Stimulated activated CD8-positive, alpha-beta memory T cell treated with anti-CD3 and anti-CD28 coated beads, Interleukin-12 subunit alpha, Interleukin-12 subunit beta, amount 100 ng/mL, for 24 hours (primary cell): ENCODE data around the gene EFL1.

Experiments used
- DNase-seq: peaks from one replicate; pipeline ENCODE4 v3.0.0-alpha.2; 2020; ENCODE audit errors: extremely low read depth

Gene EFL1

DNA sequence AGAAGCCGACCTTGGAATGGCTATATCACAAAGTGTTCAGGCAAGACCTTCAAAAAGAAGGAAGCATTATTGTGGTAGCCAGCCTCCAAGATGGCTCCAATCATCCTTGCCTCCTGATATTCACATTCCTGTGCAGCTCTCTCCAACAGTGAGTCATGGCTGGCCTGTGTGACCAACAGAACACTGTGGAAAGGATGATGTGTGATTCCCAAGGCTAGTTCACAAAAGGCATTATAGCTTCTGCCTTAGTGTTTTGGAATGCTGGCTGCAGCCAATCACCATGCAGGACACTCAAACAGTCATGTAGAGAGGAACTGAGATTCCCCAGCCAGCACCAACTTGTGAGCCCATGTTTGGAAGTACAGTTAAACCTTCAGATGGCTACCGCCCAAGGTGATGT is 102.6 kb downstream of the EFL1 start:
- DNase-seq = no peak

DNA sequence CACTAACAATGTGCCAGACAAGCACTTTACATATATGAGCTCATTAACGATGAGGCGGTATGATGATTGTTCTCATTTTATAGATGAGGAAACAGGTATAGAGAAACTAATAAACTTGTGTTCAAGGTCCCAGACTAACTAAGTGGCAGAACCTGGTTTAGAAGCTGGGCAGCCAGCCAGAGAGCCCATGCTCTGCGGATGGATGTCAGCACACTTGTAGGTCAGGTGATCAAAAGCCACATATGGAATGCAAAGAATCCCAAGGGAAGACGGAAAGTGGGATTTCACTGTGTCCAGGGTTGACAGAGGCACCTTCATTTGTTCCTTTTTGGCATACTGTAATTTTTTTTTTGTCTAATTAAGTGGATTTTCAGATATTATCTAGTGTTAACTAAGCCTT is 103.7 kb downstream of the EFL1 start:
- DNase-seq = no peak

- DNase-seq = no peak
Observed at GRCh38 chr15:82150645-82151044, 111.9 kb downstream of the EFL1 start.

- no peak for DNase-seq
Observed at GRCh38 chr15:82146990-82147461, 115.5 kb downstream of the EFL1 start.

DNA sequence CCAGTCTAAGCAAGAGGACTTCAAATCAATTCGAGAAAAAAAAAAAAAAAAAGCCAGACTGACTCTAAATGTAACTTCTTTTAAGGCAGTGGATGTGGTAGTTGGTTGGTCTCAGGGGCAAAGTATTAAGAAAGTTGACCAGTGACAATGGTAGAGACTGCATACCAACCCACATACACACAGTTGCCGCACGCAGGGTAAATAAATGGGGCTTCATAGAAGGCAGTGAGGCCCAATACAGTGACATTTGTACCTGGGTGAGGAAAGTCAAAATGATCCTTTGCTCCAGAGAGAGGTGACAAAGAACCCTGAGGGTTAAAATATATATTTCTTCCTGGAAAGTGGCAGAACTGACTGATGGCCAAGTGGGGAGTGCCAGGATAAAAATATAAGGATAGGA is 116.0 kb downstream of the EFL1 start:
- no peak for DNase-seq

- DNase-seq = no peak
Observed at GRCh38 chr15:82143390-82144385, 118.8 kb downstream of the EFL1 start.

DNA sequence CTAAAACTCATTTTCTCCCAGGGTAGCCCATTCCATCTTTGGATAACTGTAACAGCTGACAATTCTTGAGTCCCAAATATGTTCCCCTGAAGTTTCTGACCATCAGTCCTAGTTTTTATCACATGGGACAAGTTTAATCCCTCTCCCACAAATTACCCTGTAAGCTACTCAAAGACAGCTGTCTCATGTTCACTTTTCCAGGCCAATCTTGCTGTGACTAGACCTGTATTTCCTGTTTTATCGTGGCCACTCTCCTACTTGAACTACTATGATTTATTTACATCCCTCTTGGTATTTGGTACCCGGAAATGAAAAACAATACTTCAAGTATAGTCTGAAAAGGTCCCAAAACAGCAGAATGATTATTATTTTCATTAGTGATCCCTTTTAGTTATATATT is 121.6 kb downstream of the EFL1 start:
- DNase-seq = no peak

DNA sequence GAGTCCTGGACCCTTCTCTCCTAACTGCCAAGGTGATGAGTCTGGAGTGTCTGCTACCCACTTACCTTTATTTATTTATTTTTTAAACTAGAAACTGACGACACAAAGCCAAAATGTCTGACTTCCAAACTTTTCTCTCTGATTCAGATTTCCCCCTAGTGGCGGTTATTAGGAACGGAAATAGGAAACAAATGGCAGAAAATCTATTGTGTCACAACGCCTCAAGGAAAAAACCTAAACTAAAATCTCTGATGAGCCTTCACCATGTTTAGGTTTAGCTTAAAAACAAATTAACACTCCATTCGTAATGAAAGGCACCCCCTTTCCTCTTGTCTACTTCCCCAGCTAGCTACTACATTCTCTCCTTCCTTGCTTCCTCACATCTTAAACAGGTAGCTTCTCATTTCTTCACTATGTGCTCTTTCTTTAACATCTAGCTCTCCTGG is 122.7 kb downstream of the EFL1 start:
- no peak for DNase-seq

- DNase-seq = no peak
Observed at GRCh38 chr15:82138306-82138705, 124.2 kb downstream of the EFL1 start.

DNA sequence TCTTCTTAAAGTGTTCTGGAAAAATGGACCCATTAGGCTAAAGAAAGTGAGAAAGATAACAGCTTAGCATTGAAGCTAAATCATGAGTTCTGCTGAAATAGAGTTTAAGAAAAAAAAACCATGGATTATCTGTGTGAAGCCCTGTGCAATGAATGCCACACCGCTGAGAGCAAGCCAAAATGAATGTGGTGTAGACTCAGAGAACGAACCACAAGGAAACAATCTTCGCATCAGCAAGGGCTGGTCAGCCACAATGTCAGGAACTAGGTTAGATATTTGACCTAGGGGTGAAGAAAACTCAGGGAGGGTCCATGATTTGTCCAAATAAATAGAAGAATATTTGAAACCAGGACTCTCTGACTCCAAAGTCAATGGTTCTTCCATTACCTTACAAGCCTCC is 125.3 kb downstream of the EFL1 start:
- DNase-seq = no peak

DNA sequence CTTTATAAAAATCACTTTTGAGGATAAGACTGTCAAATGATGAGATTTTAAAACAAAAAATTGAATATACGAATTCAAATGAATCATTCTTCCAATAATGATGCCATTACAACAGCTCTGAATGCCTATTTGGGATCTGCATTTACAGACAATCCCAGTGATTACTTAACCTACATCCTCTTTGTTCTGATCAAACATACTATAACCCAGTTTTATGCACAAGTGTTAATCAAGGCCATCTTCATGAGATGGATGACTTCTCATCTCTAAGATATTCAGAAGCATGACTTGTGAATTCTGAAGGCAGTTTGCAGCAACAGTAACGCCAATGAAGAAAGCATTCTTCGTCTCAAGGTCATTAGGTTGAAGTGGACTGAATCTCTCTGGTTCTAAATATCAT is 126.4 kb downstream of the EFL1 start:
- no peak for DNase-seq

DNA sequence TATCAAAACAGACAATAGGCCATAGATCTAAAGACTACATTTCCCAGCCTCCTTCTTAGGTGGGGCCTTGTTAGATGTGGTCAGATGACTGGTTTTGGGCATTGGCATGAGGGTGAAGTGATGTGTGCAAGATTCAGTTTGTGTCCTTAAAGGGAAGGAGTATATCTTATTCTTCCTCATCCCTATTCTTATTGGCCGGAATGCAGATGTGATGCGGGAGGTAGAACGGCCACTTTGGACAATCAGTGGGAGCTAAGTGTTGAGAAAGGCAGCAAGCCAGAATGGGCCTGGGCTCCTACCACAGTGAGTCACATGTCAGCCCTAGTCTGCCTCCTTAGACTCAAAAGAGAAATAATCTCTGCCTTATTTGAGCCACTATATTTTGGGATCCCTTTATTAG is 126.9 kb downstream of the EFL1 start:
- no peak for DNase-seq

DNA sequence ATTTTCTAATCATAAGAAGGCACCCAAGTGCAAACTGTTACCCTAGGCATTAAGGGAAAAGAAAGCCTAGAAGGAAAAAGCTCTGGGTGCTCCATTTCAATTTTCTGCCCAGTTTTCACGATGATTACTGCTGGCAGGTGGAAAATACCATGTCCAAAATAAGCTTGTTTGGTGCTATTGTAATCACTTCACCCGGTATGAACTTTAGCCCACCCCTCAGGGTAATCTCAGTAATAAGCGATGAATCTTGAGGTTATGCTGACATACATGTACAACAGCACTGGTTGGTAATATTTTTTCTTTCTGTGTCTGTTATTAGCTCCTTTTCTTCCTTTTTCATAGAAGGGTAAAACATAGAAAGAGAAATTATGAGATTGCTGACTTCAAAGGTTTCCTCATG is 128.1 kb downstream of the EFL1 start:
- no peak for DNase-seq

GRCh38 chr15:82133251-82133650 is 129.3 kb downstream of the EFL1 start:
- DNase-seq = no peak

DNA sequence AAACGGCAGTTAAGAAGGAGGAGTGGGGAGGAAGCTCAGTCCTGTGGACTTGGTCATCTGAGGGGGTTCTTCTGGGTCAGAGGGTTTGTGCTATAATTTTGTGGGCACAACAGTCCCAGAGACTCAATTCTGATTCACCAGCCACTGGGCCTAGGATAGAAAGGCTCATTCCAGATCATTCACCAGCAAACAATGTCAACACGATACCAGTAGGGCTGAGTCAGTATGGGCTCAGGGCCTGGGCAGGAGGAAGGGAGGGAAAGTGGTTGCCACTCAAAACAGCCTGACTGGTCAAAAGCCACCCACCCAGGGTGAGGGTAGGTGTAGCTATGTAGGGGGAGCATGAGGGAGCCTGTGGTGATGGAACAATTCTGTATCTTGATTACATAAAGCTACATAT is 129.8 kb downstream of the EFL1 start:
- no peak for DNase-seq

GRCh38 chr15:82132096-82132495 is 130.4 kb downstream of the EFL1 start:
- DNase-seq = no peak

- DNase-seq = no peak
Observed at GRCh38 chr15:82130248-82130647, 132.3 kb downstream of the EFL1 start.

DNA sequence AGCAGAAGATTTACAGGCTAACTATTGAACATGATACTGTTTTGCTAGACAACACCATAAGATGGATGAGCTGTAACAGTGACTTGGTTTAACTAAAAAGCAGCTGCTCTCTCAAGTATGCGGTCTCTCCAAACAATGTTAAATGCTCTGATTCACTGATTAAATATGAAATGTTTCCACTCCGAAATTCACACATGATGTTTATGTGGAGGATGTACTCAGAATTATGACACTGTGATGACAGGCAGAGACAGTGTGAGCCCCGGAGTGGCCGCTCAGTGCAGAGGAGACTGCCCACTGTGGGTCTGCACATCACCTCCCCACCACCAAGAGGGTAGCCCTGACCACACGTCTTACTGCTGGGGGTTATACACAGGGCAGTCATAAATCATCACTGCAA is 132.8 kb downstream of the EFL1 start:
- DNase-seq = no peak

DNA sequence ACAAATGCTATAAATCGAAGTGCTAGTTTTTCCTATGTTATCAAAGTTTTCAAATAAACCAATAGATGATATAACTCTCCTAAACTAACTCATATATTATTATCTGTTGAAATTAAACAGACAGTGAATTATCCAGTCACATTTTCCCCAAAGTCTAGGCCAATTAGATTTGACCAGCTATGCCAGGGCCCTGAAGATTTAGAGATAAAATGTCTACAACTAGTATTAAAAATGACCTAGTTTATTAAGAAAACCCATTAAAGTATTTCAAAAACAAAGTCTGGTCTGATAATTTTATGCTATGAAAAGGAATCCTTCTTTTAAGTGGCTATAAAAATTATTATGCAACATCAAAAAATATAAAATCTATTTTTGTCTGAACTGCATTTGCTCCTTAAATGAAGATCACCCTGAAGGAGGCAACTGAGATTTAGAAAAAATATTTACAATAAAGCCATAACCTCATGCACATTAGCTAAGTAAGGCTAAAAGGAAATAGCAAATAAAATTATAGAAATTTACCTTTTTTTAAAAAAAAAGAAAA is 133.3 kb downstream of the EFL1 start:
- no peak for DNase-seq

GRCh38 chr15:82128401-82129148 is 134.0 kb downstream of the EFL1 start:
- DNase-seq = no peak

DNA sequence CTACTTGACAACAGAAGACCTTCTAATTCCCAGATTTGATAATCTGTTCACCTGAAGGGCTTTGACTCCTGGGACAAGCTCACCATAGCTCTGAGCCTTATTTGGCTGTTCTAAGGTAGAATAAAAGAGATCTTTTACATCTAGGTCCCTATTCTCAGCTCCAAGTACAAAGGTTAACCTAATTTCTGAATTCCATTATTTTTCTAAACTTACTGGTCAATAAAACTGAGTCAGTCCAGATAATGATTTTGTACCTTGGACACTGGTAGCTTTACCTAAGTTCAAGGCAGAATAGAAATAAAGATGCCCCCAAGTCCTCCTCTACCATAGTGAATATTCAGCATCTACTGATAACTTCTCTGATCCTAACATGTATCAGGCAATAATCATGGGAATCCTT is 135.0 kb downstream of the EFL1 start:
- no peak for DNase-seq

GRCh38 chr15:82126346-82126745 is 136.2 kb downstream of the EFL1 start:
- DNase-seq = no peak
